Small intestine (tissue), 7 donors: ENCODE measurements around the gene TFB2M. TPM values are rescaled to one million over a fixed set of nuclear protein-coding genes. Genes with fewer than 3 reads are reported as not detected.

ENCODE experiments used
- DNase-seq, 2 donors: peaks; one replicate each; pipeline versions ENCODE4 v3.0.0 to v3.0.0-alpha.2; 2013
- FAIRE-seq: peaks from 2 replicates; lab custom pipeline; 2012; peaks lifted over from hg19 to GRCh38; lab: Jason Lieb, UNC
- H3K27ac ChIP-seq, 3 donors: one replicate each; pipeline ENCODE4 v1.5.1; 2013; ENCODE audit warnings: low read length in 2 of 3, mild to moderate bottlenecking in 2 of 3, control low read depth in 1 of 3, inconsistent platforms in 1 of 3, low read depth in 1 of 3, moderate library complexity in 1 of 3
- H3K27me3 ChIP-seq, 3 donors: one replicate each; pipeline ENCODE4 v1.6.1; 2013; ENCODE audit warnings: low read length in 3 of 3, inconsistent platforms in 1 of 3; ENCODE audit not compliant: control insufficient read depth in 3 of 3, insufficient read depth in 3 of 3
- H3K36me3 ChIP-seq, 3 donors: one replicate each; pipeline ENCODE4 v1.6.1; 2013; ENCODE audit warnings: low read length in 3 of 3, inconsistent platforms in 1 of 3, low read depth in 1 of 3, mild to moderate bottlenecking in 1 of 3, moderate library complexity in 1 of 3; ENCODE audit not compliant: control insufficient read depth in 3 of 3, insufficient read depth in 2 of 3
- H3K4me1 ChIP-seq, 3 donors: one replicate each; pipeline ENCODE4 v1.6.1; 2013; ENCODE audit warnings: low read length in 2 of 3, inconsistent platforms in 1 of 3, low read depth in 1 of 3, mild to moderate bottlenecking in 1 of 3, moderate library complexity in 1 of 3; ENCODE audit not compliant: control insufficient read depth in 3 of 3, insufficient read depth in 2 of 3
- H3K4me3 ChIP-seq, 3 donors: one replicate each; pipeline ENCODE4 v1.5.1; 2013; ENCODE audit warnings: low read length in 3 of 3, control low read depth in 1 of 3, inconsistent platforms in 1 of 3, low read depth in 1 of 3, mild to moderate bottlenecking in 1 of 3, moderate library complexity in 1 of 3
- H3K9me3 ChIP-seq, 2 donors: one replicate each; pipeline ENCODE4 v1.6.1; 2013; ENCODE audit warnings: low read depth in 1 of 2, low read length in 1 of 2; ENCODE audit not compliant: control insufficient read depth in 2 of 2, insufficient read depth in 1 of 2
- WGBS, 3 donors: extraction: QIAGEN DNeasy Blood & Tissue Kit; methylation state at CpG; one replicate each; pipeline ENCODE4 v1.1.7; 2013; 5-methylcytosine and 5-hydroxymethylcytosine counted together
- polyA plus RNA-seq, 4 donors: library from polyadenylated mRNA; stranded (reverse) in 3 of 4; unstranded in 1 of 4; fragments of 200-250 nt in 3 of 4; fragments of 120-200 nt in 1 of 4; gene quantifications; one replicate each; pipeline versions ENCODE4 v1.2.1 to v1.2.3, GENCODE V29; 2013
- donor health status: healthy with polysubstance abuse.
- donor health status: control.
- donor health status: control.
- donor health status: Bipolar disorder and iron deficiency.
- donor health status: healthy.

Gene TFB2M
- polyA plus RNA-seq, 4 donors, result 7.8 to 16.6 (median 10.4) TPM

DNA sequence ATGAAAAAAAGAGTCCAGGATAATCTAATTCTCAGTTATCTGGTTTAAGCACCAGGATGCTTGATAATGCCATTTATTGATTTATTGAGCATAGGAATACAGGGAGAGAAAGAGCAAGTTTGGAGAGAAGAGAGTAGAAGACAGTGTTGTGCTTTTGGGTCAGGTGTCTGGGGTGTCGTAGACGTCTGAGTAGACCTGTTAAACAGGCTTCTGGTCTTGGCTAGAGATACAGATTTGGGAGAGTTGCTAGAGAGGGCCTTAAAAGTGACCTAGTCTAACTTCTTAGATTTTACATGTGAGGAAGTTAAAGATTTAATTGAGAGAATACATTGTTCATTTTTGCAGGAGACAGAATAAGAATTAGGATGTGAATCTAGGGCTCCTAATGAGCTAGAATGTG, 34.5 kb upstream of the TFB2M start:
- no peak overlapping the region for H3K27ac ChIP-seq
- no peak overlapping the region for H3K4me3 ChIP-seq
- no peak for DNase-seq
- FAIRE-seq, result no peak
- H3K4me1 ChIP-seq, result peaks cover 0 to 2% (median 0%) of the 10 kb centered on the region in 3 donors
- H3K9me3 ChIP-seq, result peaks cover 0 to 15% of the 10 kb centered on the region in 2 donors
- 71 to 90% (median 83%) methylated on average over 2 of the region's 2 CpGs for WGBS, 3 donors
- H3K36me3 ChIP-seq, result peaks cover 0 to 5% (median 2%) of the 10 kb centered on the region in 3 donors
- no peaks in the 10 kb centered on the region for H3K27me3 ChIP-seq

DNA sequence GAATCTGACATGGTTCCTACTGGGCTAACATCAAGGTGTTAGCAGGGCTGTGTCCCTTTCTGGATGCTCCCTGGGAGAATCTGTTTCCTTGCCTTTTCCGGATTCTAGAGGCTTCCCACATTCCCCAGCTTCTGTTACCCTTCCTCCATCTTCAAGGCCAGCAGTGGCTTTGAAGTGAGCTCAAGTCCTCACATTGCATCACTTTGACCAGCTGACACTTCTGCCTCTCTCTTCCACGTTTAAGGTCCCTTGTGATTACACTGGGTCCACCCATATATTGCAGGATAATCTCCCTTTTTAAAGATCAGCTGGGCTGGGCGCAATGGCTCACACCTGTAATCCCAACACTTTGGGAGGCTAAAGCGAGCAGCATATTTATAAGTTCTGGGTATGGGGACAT, 33.3 kb upstream of the TFB2M start:
- Histone ChIP-seq H3K9me3 (peaks cover 0 to 8% of the 10 kb centered on the region in 2 donors), H3K27ac (no peak overlapping the region), H3K27me3 (no peaks in the 10 kb centered on the region), H3K4me3 (no peak overlapping the region), H3K4me1 (peaks cover 0 to 2% (median 0%) of the 10 kb centered on the region in 3 donors), H3K36me3 (peaks cover 0 to 5% (median 3%) of the 10 kb centered on the region in 3 donors)
- 79 to 84% (median 79%) methylated on average over 4 of the region's 4 CpGs for WGBS, 3 donors
- no peak for FAIRE-seq
- DNase-seq, result no peak

DNA sequence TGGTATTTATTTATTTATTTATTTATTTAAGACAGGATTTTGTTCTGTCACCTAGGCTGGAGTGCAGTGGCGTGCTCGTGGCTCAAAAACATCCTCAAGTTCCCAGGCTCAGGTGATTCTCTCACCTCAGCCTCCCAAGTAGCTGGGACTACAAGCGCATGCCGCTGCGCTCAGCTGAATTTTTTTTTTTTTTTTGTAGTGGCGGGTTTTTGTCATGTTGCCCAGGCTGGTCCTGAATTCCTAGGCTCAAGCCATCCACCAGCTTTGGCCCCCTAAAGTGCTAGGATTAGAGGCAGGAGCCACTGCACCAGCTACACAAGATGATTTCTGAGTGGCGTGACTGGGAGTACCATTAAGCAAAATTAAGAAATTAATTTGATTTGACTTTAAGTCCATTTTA, 31.9 kb upstream of the TFB2M start:
- 97 to 98% (median 98%) methylated on average over 7 of the region's 7 CpGs for WGBS, 3 donors
- H3K4me3 ChIP-seq, result no peak overlapping the region
- peaks cover 0 to 2% of the 10 kb centered on the region in 2 donors for H3K9me3 ChIP-seq
- H3K27ac ChIP-seq, result no peak overlapping the region
- peaks cover 0 to 2% (median 0%) of the 10 kb centered on the region in 3 donors for H3K4me1 ChIP-seq
- H3K36me3 ChIP-seq, result peaks cover 0 to 13% (median 3%) of the 10 kb centered on the region in 3 donors
- no peak for DNase-seq
- no peaks in the 10 kb centered on the region for H3K27me3 ChIP-seq
- FAIRE-seq, result no peak

DNA sequence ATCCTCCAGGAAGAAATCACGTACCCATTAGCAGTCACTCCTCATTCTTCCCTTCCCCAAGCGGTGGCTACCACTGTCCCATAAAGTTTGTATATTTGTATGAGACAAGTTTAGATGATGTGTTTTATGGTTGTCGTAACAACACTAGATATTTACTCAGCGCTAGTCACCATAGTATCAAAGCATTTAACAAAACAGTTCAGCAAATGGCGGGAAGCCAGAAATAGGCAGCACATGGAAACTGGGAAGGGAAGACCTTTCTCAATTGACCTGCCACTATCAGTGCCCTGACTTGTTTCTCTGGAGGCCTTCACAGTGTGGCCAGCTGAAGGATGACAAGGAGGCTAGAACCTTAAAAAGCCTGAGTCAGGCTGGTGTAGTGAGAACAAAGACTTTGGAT, 31.3 kb upstream of the TFB2M start:
- Histone ChIP-seq H3K27ac (no peak overlapping the region), H3K4me3 (no peak overlapping the region), H3K9me3 (no peaks in the 10 kb centered on the region), H3K27me3 (no peaks in the 10 kb centered on the region), H3K4me1 (peaks cover 0 to 2% (median 0%) of the 10 kb centered on the region in 3 donors), H3K36me3 (peaks cover 0 to 13% (median 5%) of the 10 kb centered on the region in 3 donors)
- 49 to 57% (median 52%) methylated on average over 5 of the region's 5 CpGs for WGBS, 3 donors
- DNase-seq (peak; percentile 45 to 74), FAIRE-seq (no peak)

DNA sequence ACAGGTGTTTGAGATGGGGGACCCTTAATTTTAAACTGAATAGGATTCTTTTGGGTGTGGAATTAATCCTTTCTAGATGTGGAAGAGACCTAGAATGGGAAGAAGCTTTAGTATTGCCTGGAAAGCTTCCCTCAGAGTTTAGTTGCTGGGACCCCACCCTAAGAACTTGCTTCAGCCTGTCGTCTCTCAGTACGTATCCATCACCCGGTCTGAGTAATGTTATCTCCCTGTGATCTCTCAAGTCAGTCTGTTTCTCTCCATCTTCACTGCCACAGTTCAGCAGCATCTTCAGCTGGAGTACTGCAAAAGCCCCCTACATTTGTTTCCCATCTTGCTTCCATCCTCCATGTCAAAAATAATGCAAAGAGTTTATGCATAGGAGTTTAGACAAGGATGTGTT, 29.1 kb upstream of the TFB2M start:
- 80 to 98% (median 91%) methylated on average over 3 of the region's 3 CpGs for WGBS, 3 donors
- H3K27ac ChIP-seq, result no peak overlapping the region

DNA sequence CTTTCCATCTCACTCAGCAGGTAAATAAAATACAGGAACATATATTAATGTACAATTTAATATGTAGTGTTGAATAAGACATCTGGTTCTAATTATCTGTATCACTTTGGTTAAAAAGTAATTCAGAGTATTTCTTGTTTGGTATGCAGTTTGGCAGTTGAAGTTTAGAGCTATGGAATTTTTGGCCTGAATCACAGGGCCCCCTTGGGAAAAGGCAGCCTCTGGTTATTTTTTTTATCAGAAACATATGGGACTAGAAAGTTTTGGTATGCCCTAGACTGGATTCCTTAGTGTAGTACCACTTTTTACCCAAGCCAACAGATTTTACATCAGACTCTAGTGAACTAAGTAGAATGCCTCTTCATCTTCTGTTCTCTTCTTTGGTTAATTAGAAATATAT, 26.6 kb upstream of the TFB2M start:
- peaks cover 0 to 8% of the 10 kb centered on the region in 2 donors for H3K9me3 ChIP-seq
- H3K36me3 ChIP-seq, result peaks cover 0 to 22% (median 8%) of the 10 kb centered on the region in 3 donors
- no peaks in the 10 kb centered on the region for H3K27me3 ChIP-seq
- no peak overlapping the region for H3K4me3 ChIP-seq
- DNase-seq (no peak), FAIRE-seq (no peak)
- no peak overlapping the region for H3K27ac ChIP-seq
- H3K4me1 ChIP-seq, result peaks cover 0 to 3% (median 0%) of the 10 kb centered on the region in 3 donors

More for the DNA sequence above, 29.1 kb upstream of the TFB2M start:
- FAIRE-seq (no peak), DNase-seq (no peak)
- H3K36me3 ChIP-seq, result peaks cover 0 to 22% (median 10%) of the 10 kb centered on the region in 3 donors
- no peaks in the 10 kb centered on the region for H3K27me3 ChIP-seq
- H3K9me3 ChIP-seq, result peaks cover 0 to 5% of the 10 kb centered on the region in 2 donors
- H3K4me1 ChIP-seq, result peaks cover 0 to 3% (median 0%) of the 10 kb centered on the region in 3 donors
- H3K4me3 ChIP-seq, result no peak overlapping the region

DNA sequence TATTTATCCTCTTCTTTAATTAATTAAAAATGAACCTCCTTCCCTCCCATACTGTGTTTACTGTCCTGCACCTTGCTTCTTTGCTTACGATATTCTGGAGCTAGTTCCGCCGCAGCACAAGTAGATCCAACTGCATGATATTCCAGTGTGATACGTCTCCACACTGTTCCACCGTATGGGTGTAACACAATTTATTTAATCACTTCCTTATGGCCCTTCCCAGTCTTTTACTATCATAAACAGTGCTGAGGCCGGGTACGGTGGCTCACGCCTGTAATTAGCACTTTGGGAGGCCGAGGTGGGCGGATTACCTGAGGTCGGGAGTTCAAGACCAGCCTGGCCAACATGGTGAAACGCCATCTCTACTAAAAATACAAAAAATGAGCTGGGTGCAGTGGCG, 25.9 kb upstream of the TFB2M start:
- peaks cover 0 to 4% (median 0%) of the 10 kb centered on the region in 3 donors for H3K4me1 ChIP-seq
- no peak for FAIRE-seq
- peaks cover 0 to 8% of the 10 kb centered on the region in 2 donors for H3K9me3 ChIP-seq
- no peak overlapping the region for H3K4me3 ChIP-seq
- peak in 1 of 2 donors; percentile 77 for DNase-seq
- no peaks in the 10 kb centered on the region for H3K27me3 ChIP-seq
- WGBS, 3 donors, result 47 to 74% (median 52%) methylated on average over 13 of the region's 13 CpGs
- H3K27ac ChIP-seq, result peak overlapping the region in 1 of 3 donors; percentile 41
- H3K36me3 ChIP-seq, result peaks cover 0 to 22% (median 8%) of the 10 kb centered on the region in 3 donors

- no peak overlapping the region for H3K4me3 ChIP-seq
- peaks cover 0 to 4% (median 0%) of the 10 kb centered on the region in 3 donors for H3K4me1 ChIP-seq
- H3K36me3 ChIP-seq, result peaks cover 0 to 22% (median 8%) of the 10 kb centered on the region in 3 donors
- no peaks in the 10 kb centered on the region for H3K27me3 ChIP-seq
- DNase-seq (no peak), FAIRE-seq (no peak)
- H3K27ac ChIP-seq, result peak overlapping the region in 2 of 3 donors; percentile 12 to 24
- WGBS, 3 donors, result 83 to 93% (median 87%) methylated on average over 6 of the region's 6 CpGs
- H3K9me3 ChIP-seq, result peaks cover 0 to 8% of the 10 kb centered on the region in 2 donors
These were observed 25.4 kb upstream of the TFB2M start for GRCh38 chr1:246591504-246591903.

DNA sequence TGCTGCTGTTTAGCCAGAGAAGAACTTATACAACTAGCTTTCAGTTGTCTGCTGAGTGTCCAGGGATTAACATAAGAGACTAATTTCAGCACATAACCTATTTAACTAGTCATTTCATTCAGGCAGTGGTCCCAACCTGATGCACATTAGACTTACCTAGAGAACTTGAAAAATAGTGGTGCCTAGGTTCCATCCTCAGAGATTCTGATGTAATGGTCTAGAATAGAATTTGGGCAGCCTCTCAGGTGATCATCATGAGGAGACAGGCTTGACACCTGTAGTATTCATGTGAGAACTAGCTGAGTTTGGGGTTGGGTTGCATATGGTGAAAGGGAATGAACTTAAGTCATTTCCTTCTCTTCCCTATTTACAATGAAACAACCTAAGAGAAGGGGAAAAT, 25.0 kb upstream of the TFB2M start:
- H3K4me1 ChIP-seq, result peaks cover 0 to 4% (median 0%) of the 10 kb centered on the region in 3 donors
- H3K9me3 ChIP-seq, result peaks cover 0 to 8% of the 10 kb centered on the region in 2 donors
- H3K36me3 ChIP-seq, result peaks cover 0 to 21% (median 8%) of the 10 kb centered on the region in 3 donors
- FAIRE-seq (no peak), DNase-seq (no peak)
- no peaks in the 10 kb centered on the region for H3K27me3 ChIP-seq
- no peak overlapping the region for H3K27ac ChIP-seq
- no peak overlapping the region for H3K4me3 ChIP-seq
